ENCODE data around the gene HDAC11. TPM values are rescaled to one million over a fixed set of nuclear protein-coding genes. Genes with fewer than 3 reads are reported as not detected.
"Not testable (repeated sequence)": the region's sequence is repeated elsewhere in the genome, so short reads cannot be mapped to it uniquely, and the experiment has no call there.

The HDAC11 gene
- polyA plus RNA-seq, 3 donors: 9.8 to 36.3 (median 12.6) TPM

- H3K27ac ChIP-seq (ENCODE audit: low read depth, low read length): not testable (repeated sequence)
- 61 to 79% (median 69%) methylated on average over 9 of the region's 9 CpGs for WGBS, 3 donors
Observed at GRCh38 chr3:13485630-13486562, 5.8 kb downstream of the HDAC11 start.

GRCh38 chr3:13487403-13487802 is 7.3 kb downstream of the HDAC11 start:
- H3K27ac ChIP-seq (ENCODE audit: low read depth, low read length): no peak overlapping the region
- WGBS, 3 donors: 56 to 82% (median 76%) methylated on average over 4 of the region's 4 CpGs

- WGBS, 3 donors: 83 to 96% (median 95%) methylated on average over 8 of the region's 8 CpGs
- no peak overlapping the region for H3K27ac ChIP-seq (ENCODE audit: low read depth, low read length)
Observed at GRCh38 chr3:13491206-13491974, 11.3 kb downstream of the HDAC11 start.

GRCh38 chr3:13492048-13492447 is 11.9 kb downstream of the HDAC11 start:
- no peak overlapping the region for H3K27ac ChIP-seq (ENCODE audit: low read depth, low read length)
- 91 to 93% (median 93%) methylated on average over 6 of the region's 6 CpGs for WGBS, 3 donors

GRCh38 chr3:13492976-13493866 is 13.1 kb downstream of the HDAC11 start:
- H3K27ac ChIP-seq (ENCODE audit: low read depth, low read length): no peak overlapping the region
- 85 to 91% (median 88%) methylated on average over 15 of the region's 15 CpGs for WGBS, 3 donors

- H3K27ac ChIP-seq (ENCODE audit: low read depth, low read length): no peak overlapping the region
- 64 to 86% (median 79%) methylated on average over 15 of the region's 15 CpGs for WGBS, 3 donors
Observed at GRCh38 chr3:13493867-13494441, 13.8 kb downstream of the HDAC11 start.

- no peak overlapping the region for H3K27ac ChIP-seq (ENCODE audit: low read depth, low read length)
- 60 to 66% (median 63%) methylated on average over 11 of the region's 11 CpGs for WGBS, 3 donors
Observed at GRCh38 chr3:13494463-13495350, 14.6 kb downstream of the HDAC11 start.

- no peak overlapping the region for H3K27ac ChIP-seq (ENCODE audit: low read depth, low read length)
- 84 to 92% (median 89%) methylated on average over 3 of the region's 3 CpGs for WGBS, 3 donors
Observed at GRCh38 chr3:13495351-13495813, 15.3 kb downstream of the HDAC11 start.

GRCh38 chr3:13495921-13496723 is 16.0 kb downstream of the HDAC11 start:
- 33 to 47% (median 41%) methylated on average over 12 of the region's 12 CpGs for WGBS, 3 donors
- no peak overlapping the region for H3K27ac ChIP-seq (ENCODE audit: low read depth, low read length)

- H3K27ac ChIP-seq (ENCODE audit: low read depth, low read length): no peak overlapping the region
- 70 to 72% (median 71%) methylated on average over 6 of the region's 6 CpGs for WGBS, 3 donors
Observed at GRCh38 chr3:13496879-13497278, 16.8 kb downstream of the HDAC11 start.

- 60 to 97% (median 77%) methylated on average over 2 of the region's 2 CpGs for WGBS, 3 donors
- H3K27ac ChIP-seq (ENCODE audit: low read depth, low read length): no peak overlapping the region
Observed at GRCh38 chr3:13497386-13497785, 17.3 kb downstream of the HDAC11 start.

GRCh38 chr3:13498354-13499060 is 18.4 kb downstream of the HDAC11 start:
- WGBS, 3 donors: 72 to 90% (median 86%) methylated on average over 14 of the region's 14 CpGs
- H3K27ac ChIP-seq (ENCODE audit: low read depth, low read length): no peak overlapping the region

GRCh38 chr3:13499246-13499645 is 19.1 kb downstream of the HDAC11 start:
- H3K27ac ChIP-seq (ENCODE audit: low read depth, low read length): not testable (repeated sequence)
- 95 to 97% (median 97%) methylated on average over 11 of the region's 11 CpGs for WGBS, 3 donors

GRCh38 chr3:13500133-13500885 is 20.2 kb downstream of the HDAC11 start:
- 84 to 85% (median 84%) methylated on average over 15 of the region's 15 CpGs for WGBS, 3 donors

GRCh38 chr3:13501056-13501455 is 20.9 kb downstream of the HDAC11 start:
- WGBS, 3 donors: 90 to 94% (median 92%) methylated on average over 4 of the region's 4 CpGs

More at GRCh38 chr3:13500133-13500885, 20.2 kb downstream of the HDAC11 start:
- no peak overlapping the region for H3K27ac ChIP-seq (ENCODE audit: low read depth, low read length)

More at GRCh38 chr3:13501056-13501455, 20.9 kb downstream of the HDAC11 start:
- no peak overlapping the region for H3K27ac ChIP-seq (ENCODE audit: low read depth, low read length)

Data from adipose tissue (tissue), 3 donors.